Astrocyte of the hippocampus (primary cell): Measurements from ENCODE around the gene ETS1.

Experiments used
- DNase-seq: peaks from one replicate; pipeline ENCODE4 v3.0.0; 2011; ENCODE audit warnings: low read depth, low spot score

Gene ETS1

GRCh38 chr11:128594226-128594625 is 6.9 kb upstream of the ETS1 start:
- no peak for DNase-seq

DNA sequence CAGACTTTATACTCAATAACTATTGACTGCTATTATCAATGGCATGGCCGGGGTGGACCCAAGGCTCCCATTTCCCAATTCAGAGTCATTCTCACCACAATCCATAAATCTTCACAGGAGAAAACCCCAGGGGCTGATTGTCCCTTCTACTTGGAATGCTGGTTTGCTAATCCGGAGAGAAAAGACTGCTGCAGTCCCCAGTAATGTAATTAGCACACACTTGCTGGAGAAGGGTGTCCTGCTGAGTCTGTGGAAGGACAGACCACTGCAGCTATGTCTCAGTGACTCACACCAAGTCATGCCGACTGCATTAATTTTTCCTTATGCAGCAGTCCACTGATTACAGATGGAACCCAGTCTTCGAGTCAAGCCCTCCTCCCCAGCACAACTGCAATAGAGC is 5.9 kb upstream of the ETS1 start:
- peak; percentile 70 for DNase-seq

- no peak for DNase-seq
Measured at GRCh38 chr11:128592454-128592853, 5.1 kb upstream of the ETS1 start.

DNA sequence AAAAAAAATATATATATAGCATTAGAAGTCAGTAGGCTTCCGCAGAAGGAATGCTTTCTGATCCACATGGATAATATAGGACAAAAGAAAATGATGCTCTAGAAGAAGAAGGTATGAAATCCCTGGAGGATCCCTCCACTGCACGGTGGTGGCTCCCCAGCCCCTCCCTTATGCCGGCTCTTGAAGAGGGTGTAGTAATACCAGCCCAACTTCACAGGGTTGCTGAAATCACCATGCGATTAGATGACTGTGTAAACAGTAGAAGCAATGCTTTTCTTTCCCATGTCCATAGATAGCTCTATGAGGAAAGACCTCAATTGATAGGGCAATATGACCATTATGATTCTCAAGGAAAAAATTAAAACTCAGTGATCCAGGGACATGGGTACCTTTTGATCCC is 3.2 kb upstream of the ETS1 start:
- DNase-seq, result no peak

DNA sequence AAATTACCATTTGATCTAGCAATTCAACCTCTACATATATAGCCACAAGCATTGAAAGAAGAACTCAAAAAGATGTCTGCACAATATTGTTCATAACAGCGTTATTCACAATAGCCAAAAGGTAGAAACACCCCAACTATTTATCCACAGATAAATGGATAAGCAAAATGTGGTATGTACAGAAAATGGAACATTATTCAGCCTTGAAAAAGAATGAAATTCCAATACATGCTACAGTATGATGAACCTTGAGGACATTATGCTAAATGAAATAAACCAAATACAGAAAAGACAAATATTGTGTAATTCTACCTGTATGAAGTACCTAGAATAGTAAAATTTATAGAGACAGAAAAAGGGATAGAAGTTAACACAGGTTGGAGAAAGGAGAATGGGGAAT is 2.6 kb upstream of the ETS1 start:
- DNase-seq, result no peak

- no peak for DNase-seq
Measured at GRCh38 chr11:128588093-128588492, 735 bp upstream of the ETS1 start.

GRCh38 chr11:128586689-128587088 is 669 bp downstream of the ETS1 start:
- DNase-seq, result no peak

- no peak for DNase-seq
Measured at GRCh38 chr11:128585498-128586238, 1.7 kb downstream of the ETS1 start.

- DNase-seq, result no peak
Measured at GRCh38 chr11:128584253-128584652, 3.1 kb downstream of the ETS1 start.

GRCh38 chr11:128582496-128583366 is 4.6 kb downstream of the ETS1 start:
- peak; percentile 95 for DNase-seq

- DNase-seq, result no peak
Measured at GRCh38 chr11:128581561-128582272, 5.6 kb downstream of the ETS1 start.

- no peak for DNase-seq
Measured at GRCh38 chr11:128580612-128581011, 6.7 kb downstream of the ETS1 start.

GRCh38 chr11:128579798-128580504 is 7.4 kb downstream of the ETS1 start:
- no peak for DNase-seq

DNA sequence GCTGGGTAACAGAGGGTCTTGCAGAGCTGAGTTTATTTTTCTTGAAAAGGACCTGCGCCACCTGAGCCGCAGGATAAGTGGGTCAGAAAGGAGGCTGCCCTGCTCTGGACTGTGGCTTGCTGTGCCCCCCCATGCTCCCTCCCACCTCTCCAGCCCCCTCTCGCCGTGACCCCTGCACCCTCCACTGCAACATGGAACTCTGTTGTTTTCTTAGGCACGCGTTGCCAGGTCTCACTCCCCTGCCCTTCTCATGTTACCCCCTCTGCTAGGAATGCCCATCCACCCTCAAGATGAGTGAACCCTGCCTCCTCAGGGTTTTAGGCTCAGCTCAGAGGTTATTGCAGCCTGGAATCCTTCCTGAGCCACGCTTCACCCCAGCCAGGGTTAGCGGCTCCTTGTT is 10.8 kb downstream of the ETS1 start:
- no peak for DNase-seq

DNA sequence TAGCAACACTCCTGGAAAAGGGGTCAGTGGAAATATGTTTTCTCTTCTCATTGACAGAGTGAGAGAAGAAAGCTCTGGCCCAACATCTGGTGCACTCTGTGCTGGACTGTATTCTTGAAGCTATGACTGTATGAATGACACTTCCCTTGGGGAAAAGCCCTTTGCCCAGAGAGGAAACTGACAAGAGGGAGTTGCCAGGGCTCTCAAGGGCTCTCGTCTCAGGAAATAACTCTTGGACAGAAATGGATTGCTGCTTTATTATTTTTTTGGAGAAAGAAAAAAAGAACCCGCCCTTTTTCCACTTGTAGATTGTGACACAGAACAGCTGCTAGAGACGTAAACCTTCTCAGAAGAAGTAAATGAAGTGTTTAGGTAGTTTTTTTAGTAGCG is 11.4 kb downstream of the ETS1 start:
- DNase-seq, result no peak

DNA sequence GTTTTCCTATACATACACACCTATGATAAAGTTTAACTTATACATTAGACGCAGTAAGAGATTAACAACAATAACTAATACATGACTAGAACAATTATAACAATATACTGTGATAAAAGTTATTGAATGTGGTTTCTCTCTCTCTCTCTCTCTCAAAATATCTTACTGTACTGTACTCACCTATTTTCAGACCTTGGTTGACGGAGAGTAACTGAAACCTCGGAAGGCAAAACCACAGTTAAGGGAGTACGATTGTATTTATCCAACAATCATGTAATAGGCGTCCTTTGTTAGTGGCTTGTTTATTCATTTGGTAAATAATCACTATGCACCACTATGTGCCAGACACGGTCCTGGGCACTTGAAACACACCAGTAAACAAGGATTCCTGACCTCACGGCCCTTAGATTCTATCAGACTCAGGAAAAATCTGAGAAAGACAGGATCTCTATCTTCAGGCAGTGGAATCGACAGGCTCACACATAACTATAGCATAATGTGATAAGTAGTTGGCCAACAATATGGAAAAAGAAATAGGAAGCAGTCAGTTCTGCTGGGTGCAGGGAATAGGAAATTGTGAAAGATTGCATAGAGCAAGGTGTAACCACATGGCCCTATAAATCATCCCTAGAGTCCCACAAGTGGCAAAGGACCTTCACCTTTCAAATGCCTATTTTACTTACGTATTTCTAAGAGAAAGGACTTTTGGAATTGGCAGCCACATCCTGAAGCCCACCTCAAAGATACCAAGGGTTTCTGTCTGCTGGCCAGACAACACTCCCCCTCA is 12.0 kb downstream of the ETS1 start:
- DNase-seq, result no peak

DNA sequence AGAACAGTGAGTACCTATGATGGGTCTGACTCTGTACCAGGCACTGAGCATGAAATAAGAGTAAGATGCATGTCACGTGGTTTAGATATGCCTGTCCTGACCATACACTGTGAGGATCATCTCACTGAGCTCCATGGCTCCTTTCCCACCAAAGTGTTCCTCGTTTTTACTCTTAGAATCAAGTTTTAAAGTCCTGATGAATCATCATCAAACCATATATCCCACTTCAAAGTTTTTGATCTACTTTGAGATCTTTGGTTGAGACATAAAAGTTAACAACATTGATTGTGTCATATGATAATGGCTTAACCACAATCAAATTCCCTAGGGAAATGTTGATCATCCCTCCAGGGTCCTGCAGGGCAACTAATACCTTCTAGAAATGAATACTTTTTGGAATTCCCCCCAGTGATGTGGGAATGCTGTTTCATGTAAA is 12.8 kb downstream of the ETS1 start:
- no peak for DNase-seq

GRCh38 chr11:128573638-128574037 is 13.7 kb downstream of the ETS1 start:
- DNase-seq, result no peak

DNA sequence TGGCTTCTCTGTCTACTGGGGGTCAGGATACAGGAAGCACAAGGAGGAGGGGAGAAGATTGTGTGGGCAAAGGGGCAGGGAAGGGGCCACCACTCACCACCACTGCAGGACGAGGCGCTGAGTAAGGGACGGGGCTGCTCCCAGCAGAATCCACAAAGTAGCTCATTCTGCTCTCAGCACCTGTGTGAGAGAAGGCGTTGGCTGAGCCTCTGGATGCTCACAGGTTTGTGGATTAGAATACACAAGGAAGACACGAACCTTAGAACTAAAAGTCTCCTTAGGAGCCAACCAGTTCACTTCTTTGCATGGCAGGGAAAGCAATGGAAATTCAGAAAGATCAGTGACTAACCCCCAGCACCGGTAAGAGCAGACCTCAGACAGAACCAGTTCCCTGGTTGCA is 14.4 kb downstream of the ETS1 start:
- DNase-seq, result no peak

DNA sequence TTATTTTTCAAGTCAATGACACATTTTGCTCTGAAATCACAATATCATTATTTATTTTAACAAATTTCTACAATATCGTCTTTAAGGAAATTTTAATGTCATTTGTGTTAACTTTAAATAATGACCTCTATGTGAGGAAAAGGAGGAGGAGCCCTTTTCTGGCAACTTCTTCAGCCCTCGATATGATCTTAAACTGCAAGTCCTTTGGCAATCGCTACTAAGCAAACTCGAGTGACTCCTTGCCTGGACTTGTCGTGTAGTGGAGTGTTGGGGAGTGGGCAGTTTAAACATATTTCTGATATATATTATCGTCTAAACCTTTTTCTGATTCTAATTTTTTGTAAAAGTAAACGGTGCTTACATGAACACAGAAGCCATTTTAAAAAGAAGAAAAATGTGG is 16.7 kb downstream of the ETS1 start:
- no peak for DNase-seq

GRCh38 chr11:128569291-128569690 is 18.1 kb downstream of the ETS1 start:
- no peak for DNase-seq
